A549 (cell line): ENCODE measurements around the gene MANF. TPM values are rescaled to one million over a fixed set of nuclear protein-coding genes. Genes with fewer than 3 reads are reported as not detected.

ENCODE experiments used
- ATAC-seq, 2 experiments: fragments of 200-7000 bp in 1 of 2; fragments of >200 bp in 1 of 2; cut with Nextera tagmentation in 1 of 2; cut with Tn5 transposase in 1 of 2; 3 replicates each; pipeline versions ENCODE4 v1.8.0 to v1.9.1; 2018 to 2020; ENCODE audit warnings: mild to moderate bottlenecking in 1 of 2, moderate library complexity in 1 of 2
- CTCF ChIA-PET: fragments of 300-600 bp; sonication (Branson Sonifier 250); formaldehyde crosslinking; extraction: SDS; loops from one replicate; lab custom pipeline; 2021; ENCODE audit warnings: antibody characterized with exemption, inconsistent platforms; lab: Yijun Ruan, JAX
- POLR2A ChIA-PET: fragments of 350-600 bp; formaldehyde crosslinking; extraction: SDS; loops from one replicate; lab custom pipeline; 2021; ENCODE audit warnings: antibody characterized with exemption, inconsistent platforms; lab: Yijun Ruan, JAX
- DNase-seq, 2 experiments: peaks; one replicate each; pipeline versions ENCODE4 v3.0.0 to v3.0.0-alpha.2; 2011 to 2016; ENCODE audit warnings: low read depth in 1 of 2, low spot score in 1 of 2
- FAIRE-seq: peaks from 2 replicates; lab custom pipeline; 2011; peaks lifted over from hg19 to GRCh38; lab: Jason Lieb, UNC
- H3K27ac ChIP-seq, 2 experiments: fragments of >200 bp; sonication (Bioruptor Twin); formaldehyde crosslinking; 3 replicates each; pipeline ENCODE4 v1.5.1; 2016 to 2017
- H3K4me1 ChIP-seq: fragments of >200 bp; sonication (Bioruptor Twin); formaldehyde crosslinking; 3 replicates; pipeline ENCODE4 v1.6.1; 2016
- H3K4me2 ChIP-seq: fragments of >200 bp; sonication (Bioruptor Twin); formaldehyde crosslinking; 3 replicates; pipeline ENCODE4 v1.6.1; 2016
- H3K4me3 ChIP-seq: fragments of >200 bp; sonication (Bioruptor Twin); formaldehyde crosslinking; 3 replicates; pipeline ENCODE4 v1.5.1; 2016
- H3K9me3 ChIP-seq: fragments of >200 bp; sonication (Bioruptor Twin); formaldehyde crosslinking; 3 replicates; pipeline ENCODE4 v1.6.1; 2016
- BCL3 ChIP-seq: fragments of >200 bp; sonication (Bioruptor Twin); formaldehyde crosslinking; IDR thresholded peaks from 3 replicates; pipeline ENCODE4 v1.6.1; 2016
- CBX2 ChIP-seq: fragments of 200-600 bp; sonication (generic); IDR thresholded peaks from 2 replicates; pipeline ENCODE4 v1.6.1; 2016; ENCODE audit warnings: low read depth, mild to moderate bottlenecking, borderline replicate concordance
- CHD2 ChIP-seq: fragments of 150-350 bp; IDR thresholded peaks from 2 replicates; pipeline ENCODE4 v1.6.1; 2014; ENCODE audit warnings: low read length; ENCODE audit not compliant: partially characterized antibody
- CTCF ChIP-seq: fragments of >200 bp; sonication (Bioruptor Twin); formaldehyde crosslinking; IDR thresholded peaks from 3 replicates; pipeline ENCODE4 v1.5.1; 2016
- ELK1 ChIP-seq: fragments of 150-350 bp; IDR thresholded peaks from 2 replicates; pipeline ENCODE4 v1.6.1; 2014; ENCODE audit warnings: low read depth, mild to moderate bottlenecking, low read length
- ESRRA ChIP-seq: fragments of 150-350 bp; IDR thresholded peaks from 2 replicates; pipeline ENCODE4 v1.6.1; 2014; ENCODE audit warnings: mild to moderate bottlenecking, low read length, borderline replicate concordance
- FOSL2 ChIP-seq, 2 experiments: fragments of 450-650 bp in 1 of 2; fragments of >200 bp in 1 of 2; sonication (Bioruptor Twin) in 1 of 2; formaldehyde crosslinking; IDR thresholded peaks; 2 replicates each; pipeline versions ENCODE4 v1.5.0 to v1.6.1; 2016 to 2020; ENCODE audit warnings: mild to moderate bottlenecking in 1 of 2, moderate library complexity in 1 of 2
- HEYL ChIP-seq: fragments of 250-450 bp; sonication (Bioruptor Pico); IDR thresholded peaks from 2 replicates; pipeline ENCODE4 v1.8.0; 2021; ENCODE audit warnings: mild to moderate bottlenecking, moderate library complexity
- HMGXB4 ChIP-seq: fragments of 250-450 bp; sonication (Bioruptor Pico); IDR thresholded peaks from 2 replicates; pipeline ENCODE4 v1.5.0; 2021; ENCODE audit warnings: mild to moderate bottlenecking, moderate library complexity, borderline replicate concordance
- KDM1A ChIP-seq: fragments of 200-600 bp; sonication (generic); IDR thresholded peaks from 2 replicates; pipeline ENCODE4 v1.6.1; 2016; ENCODE audit warnings: low read depth, mild to moderate bottlenecking
- MAFK ChIP-seq: fragments of 450-650 bp; IDR thresholded peaks from 2 replicates; pipeline ENCODE4 v1.6.1; 2014; ENCODE audit not compliant: partially characterized antibody
- POLR2A ChIP-seq: IDR thresholded peaks from 2 replicates; pipeline ENCODE4 v1.6.1; 2012; ENCODE audit warnings: mild to moderate bottlenecking, low read length
- RAD21 ChIP-seq, 2 experiments: fragments of >200 bp in 1 of 2; sonication (Bioruptor Twin) in 1 of 2; formaldehyde crosslinking in 1 of 2; IDR thresholded peaks in 1 of 2; conservative IDR thresholded peaks in 1 of 2; 2 replicates in 1 of 2; 3 replicates in 1 of 2; pipeline ENCODE4 v1.6.1; 2012 to 2018; ENCODE audit warnings: inconsistent platforms in 1 of 2
- RNF2 ChIP-seq: fragments of 200-600 bp; sonication (generic); IDR thresholded peaks from 2 replicates; pipeline ENCODE4 v1.6.1; 2016; ENCODE audit warnings: low read depth, mild to moderate bottlenecking, antibody characterized with exemption, moderate library complexity, borderline replicate concordance
- ZNF302 ChIP-seq: fragments of 250-450 bp; sonication (Bioruptor Pico); IDR thresholded peaks from 2 replicates; pipeline ENCODE4 v1.9.0; 2021; ENCODE audit warnings: inconsistent platforms, mild to moderate bottlenecking, moderate library complexity
- WGBS: methylation state at CpG from one replicate; pipeline ENCODE4 v1.1.6; 2017; ENCODE audit errors: missing lambda C conversion rate; 5-methylcytosine and 5-hydroxymethylcytosine counted together
- polyA plus RNA-seq, 4 experiments: library from polyadenylated mRNA; depleted of rRNA in 3 of 4; stranded (reverse); fragments of >200 nt; fragmentation: RNase III in 1 of 4; extraction: RNeasy Plus Mini Kit Qiagen cat#74134 plus additional on column Dnase treatment in 1 of 4; gene quantifications; 2 replicates in 3 of 4; 3 replicates in 1 of 4; pipeline ENCODE4 v1.2.3, GENCODE V29; 2011 to 2017
- TF ChIP-seq, protein P1 (sequence below): IDR thresholded peaks from 2 replicates; pipeline ENCODE4 v1.6.1; 2012; ENCODE audit warnings: low read depth, borderline replicate concordance
- TF ChIP-seq, protein P2 (sequence below): fragments of 450-650 bp; IDR thresholded peaks from 2 replicates; pipeline ENCODE4 v1.6.1; 2014; ENCODE audit warnings: antibody characterized with exemption
- TF ChIP-seq, protein P3 (sequence below): fragments of 200-600 bp; sonication (generic); IDR thresholded peaks from 2 replicates; pipeline ENCODE4 v1.6.1; 2016; ENCODE audit warnings: antibody characterized with exemption, mild to moderate bottlenecking, moderate library complexity

MANF gene
- polyA plus RNA-seq, 2 of the 4 experiments (the other 2 are of a cell fraction): 67.8 to 84.9 TPM

DNA sequence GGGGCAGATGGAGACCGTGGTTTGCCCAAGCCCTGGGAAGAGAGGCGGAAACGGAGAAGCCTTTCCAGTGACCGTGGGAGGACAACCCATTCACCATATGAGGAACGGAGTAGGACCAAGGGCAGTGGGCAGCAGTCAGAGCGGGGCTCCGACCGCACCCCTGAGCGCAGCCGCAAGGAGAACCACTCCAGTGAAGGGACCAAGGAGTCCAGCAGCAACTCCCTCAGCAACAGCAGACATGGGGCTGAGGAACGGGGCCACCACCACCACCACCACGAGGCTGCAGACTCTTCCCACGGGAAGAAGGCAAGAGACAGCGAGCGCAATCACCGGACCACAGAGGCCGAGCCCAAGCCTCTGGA lies 8.0 kb downstream of the MANF start:
- ChIA-PET POLR2A (interaction anchor here (1.4 kb wide), 1 partner anchor 106 kb away, joined by 4 read pairs; the partner anchor contains the start of gene DCAF1), CTCF (interaction anchor here (1.9 kb wide), 1 partner anchor 777 kb away, joined by 6 read pairs; the partner anchor contains the start of gene MAPKAPK3)
- no peaks in the 10 kb centered on the region for H3K9me3 ChIP-seq
- no peak overlapping the region for H3K27ac ChIP-seq
- 91% methylated on average over 10 of the region's 17 CpGs for WGBS
- ATAC-seq (no peak), DNase-seq (no peak), FAIRE-seq (no peak)
- H3K4me2 ChIP-seq: peak overlapping the region; percentile 95; the same call in 2 of the 3 replicates
- H3K4me3 ChIP-seq: no peak overlapping the region
- TF ChIP-seq MAFK (no peak), ESRRA (no peak), RNF2 (no peak), ELK1 (no peak), FOSL2 (IDR thresholded peaks at IDR 0.05) (no peak), FOSL2 (CRISPR knock-in tag; IDR thresholded peaks at IDR 0.05) (no peak), HEYL (CRISPR knock-in tag) (no peak), CHD2 (no peak), ZNF302 (CRISPR knock-in tag) (no peak), RAD21 (conservative IDR thresholded peaks at IDR 0.05 in 1 of 2, IDR thresholded peaks at IDR 0.05 in 1 of 2) (no peak), CBX2 (no peak), POLR2A (no peak), CTCF (no peak), HMGXB4 (CRISPR knock-in tag) (no peak), BCL3 (no peak), KDM1A (no peak)
- TF ChIP-seq, protein P1, sequence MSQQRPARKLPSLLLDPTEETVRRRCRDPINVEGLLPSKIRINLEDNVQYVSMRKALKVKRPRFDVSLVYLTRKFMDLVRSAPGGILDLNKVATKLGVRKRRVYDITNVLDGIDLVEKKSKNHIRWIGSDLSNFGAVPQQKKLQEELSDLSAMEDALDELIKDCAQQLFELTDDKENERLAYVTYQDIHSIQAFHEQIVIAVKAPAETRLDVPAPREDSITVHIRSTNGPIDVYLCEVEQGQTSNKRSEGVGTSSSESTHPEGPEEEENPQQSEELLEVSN: no peak
- TF ChIP-seq, protein P2, sequence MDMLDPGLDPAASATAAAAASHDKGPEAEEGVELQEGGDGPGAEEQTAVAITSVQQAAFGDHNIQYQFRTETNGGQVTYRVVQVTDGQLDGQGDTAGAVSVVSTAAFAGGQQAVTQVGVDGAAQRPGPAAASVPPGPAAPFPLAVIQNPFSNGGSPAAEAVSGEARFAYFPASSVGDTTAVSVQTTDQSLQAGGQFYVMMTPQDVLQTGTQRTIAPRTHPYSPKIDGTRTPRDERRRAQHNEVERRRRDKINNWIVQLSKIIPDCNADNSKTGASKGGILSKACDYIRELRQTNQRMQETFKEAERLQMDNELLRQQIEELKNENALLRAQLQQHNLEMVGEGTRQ: no peak
- TF ChIP-seq, protein P3, sequence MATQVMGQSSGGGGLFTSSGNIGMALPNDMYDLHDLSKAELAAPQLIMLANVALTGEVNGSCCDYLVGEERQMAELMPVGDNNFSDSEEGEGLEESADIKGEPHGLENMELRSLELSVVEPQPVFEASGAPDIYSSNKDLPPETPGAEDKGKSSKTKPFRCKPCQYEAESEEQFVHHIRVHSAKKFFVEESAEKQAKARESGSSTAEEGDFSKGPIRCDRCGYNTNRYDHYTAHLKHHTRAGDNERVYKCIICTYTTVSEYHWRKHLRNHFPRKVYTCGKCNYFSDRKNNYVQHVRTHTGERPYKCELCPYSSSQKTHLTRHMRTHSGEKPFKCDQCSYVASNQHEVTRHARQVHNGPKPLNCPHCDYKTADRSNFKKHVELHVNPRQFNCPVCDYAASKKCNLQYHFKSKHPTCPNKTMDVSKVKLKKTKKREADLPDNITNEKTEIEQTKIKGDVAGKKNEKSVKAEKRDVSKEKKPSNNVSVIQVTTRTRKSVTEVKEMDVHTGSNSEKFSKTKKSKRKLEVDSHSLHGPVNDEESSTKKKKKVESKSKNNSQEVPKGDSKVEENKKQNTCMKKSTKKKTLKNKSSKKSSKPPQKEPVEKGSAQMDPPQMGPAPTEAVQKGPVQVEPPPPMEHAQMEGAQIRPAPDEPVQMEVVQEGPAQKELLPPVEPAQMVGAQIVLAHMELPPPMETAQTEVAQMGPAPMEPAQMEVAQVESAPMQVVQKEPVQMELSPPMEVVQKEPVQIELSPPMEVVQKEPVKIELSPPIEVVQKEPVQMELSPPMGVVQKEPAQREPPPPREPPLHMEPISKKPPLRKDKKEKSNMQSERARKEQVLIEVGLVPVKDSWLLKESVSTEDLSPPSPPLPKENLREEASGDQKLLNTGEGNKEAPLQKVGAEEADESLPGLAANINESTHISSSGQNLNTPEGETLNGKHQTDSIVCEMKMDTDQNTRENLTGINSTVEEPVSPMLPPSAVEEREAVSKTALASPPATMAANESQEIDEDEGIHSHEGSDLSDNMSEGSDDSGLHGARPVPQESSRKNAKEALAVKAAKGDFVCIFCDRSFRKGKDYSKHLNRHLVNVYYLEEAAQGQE: no peak
- H3K4me1 ChIP-seq: peaks cover 26% of the 10 kb centered on the region
